ENCODE data around the gene DIS3L2.
"Not testable (repeated sequence)": the region's sequence is repeated elsewhere in the genome, so short reads cannot be mapped to it uniquely, and the experiment has no call there.

Gene DIS3L2

GRCh38 chr2:232377319-232377718 lies 415.8 kb downstream of the DIS3L2 start:
- Mint-ChIP-seq H3K27ac (peak overlapping the region; percentile 34), H3K9me3 (no peaks in the 10 kb centered on the region), H3K36me3 (no peaks in the 10 kb centered on the region), H3K4me3 (no peak overlapping the region), H3K4me1 (peaks cover 6 to 10% of the 10 kb centered on the region in 2 donors), H3K27me3 (peaks cover 12 to 20% of the 10 kb centered on the region in 2 donors)
- no peak for DNase-seq
- ATAC-seq (replicated peaks): no peak

- Mint-ChIP-seq H3K27ac (peak overlapping the region; percentile 34), H3K36me3 (no peaks in the 10 kb centered on the region), H3K4me3 (no peak overlapping the region), H3K27me3 (peaks cover 17 to 20% of the 10 kb centered on the region in 2 donors), H3K4me1 (peaks cover 6 to 10% of the 10 kb centered on the region in 2 donors), H3K9me3 (no peaks in the 10 kb centered on the region)
- ATAC-seq (replicated peaks): no peak
- DNase-seq: no peak
Observed at GRCh38 chr2:232377841-232378734, 416.6 kb downstream of the DIS3L2 start.

- H3K36me3 Mint-ChIP-seq; DNase-seq; H3K4me1 Mint-ChIP-seq; H3K9me3 Mint-ChIP-seq; H3K4me3 Mint-ChIP-seq; ATAC-seq (replicated peaks): not testable (repeated sequence)
- H3K27ac Mint-ChIP-seq: peak within 1 kb of the TSS; percentile 34
- H3K27me3 Mint-ChIP-seq: peaks cover 18 to 20% of the 10 kb centered on the region in 2 donors
Observed at GRCh38 chr2:232378735-232379151, 417.2 kb downstream of the DIS3L2 start, which contains the start of gene ALPP. ALPP (plus strand) TSS chr2:232378751; CDS start chr2:232378803, 52 bp downstream.

GRCh38 chr2:232379610-232380590 lies 418.4 kb downstream of the DIS3L2 start:
- not testable (repeated sequence) for H3K27ac Mint-ChIP-seq; ATAC-seq (replicated peaks); H3K36me3 Mint-ChIP-seq; H3K9me3 Mint-ChIP-seq; DNase-seq
- peaks cover 17 to 20% of the 10 kb centered on the region in 2 donors for H3K4me1 Mint-ChIP-seq
- peak overlapping the region in 1 of 2 donors; percentile 41 for H3K4me3 Mint-ChIP-seq
- peaks cover 20 to 21% of the 10 kb centered on the region in 2 donors for H3K27me3 Mint-ChIP-seq

- Mint-ChIP-seq H3K27me3 (peaks cover 26 to 29% of the 10 kb centered on the region in 2 donors), H3K4me1 (peaks cover 20 to 33% of the 10 kb centered on the region in 2 donors), H3K4me3 (peak overlapping the region; percentile 66 to 70)
- not testable (repeated sequence) for H3K27ac Mint-ChIP-seq, DNase-seq, H3K36me3 Mint-ChIP-seq, H3K9me3 Mint-ChIP-seq
- ATAC-seq (replicated peaks): peak; percentile 74 to 77
Observed at GRCh38 chr2:232381204-232382031, 419.9 kb downstream of the DIS3L2 start.

GRCh38 chr2:232382331-232383225 lies 421.1 kb downstream of the DIS3L2 start:
- ATAC-seq (replicated peaks) (no peak), DNase-seq (no peak)
- peaks cover 1 to 3% of the 10 kb centered on the region in 2 donors for H3K9me3 Mint-ChIP-seq
- H3K4me1 Mint-ChIP-seq: peaks cover 21 to 37% of the 10 kb centered on the region in 2 donors
- H3K27ac Mint-ChIP-seq: peak overlapping the region; percentile 44
- H3K27me3 Mint-ChIP-seq: peaks cover 26 to 33% of the 10 kb centered on the region in 2 donors
- H3K4me3 Mint-ChIP-seq: no peak overlapping the region
- peaks cover 0 to 3% of the 10 kb centered on the region in 2 donors for H3K36me3 Mint-ChIP-seq

- H3K36me3 Mint-ChIP-seq: peaks cover 0 to 3% of the 10 kb centered on the region in 2 donors
- H3K9me3 Mint-ChIP-seq: peaks cover 1 to 3% of the 10 kb centered on the region in 2 donors
- no peak for DNase-seq
- H3K27ac Mint-ChIP-seq: no peak overlapping the region
- ATAC-seq (replicated peaks): peak in 1 of 2 donors; percentile 35
- no peak overlapping the region for H3K4me3 Mint-ChIP-seq
- peaks cover 20 to 37% of the 10 kb centered on the region in 2 donors for H3K4me1 Mint-ChIP-seq
- H3K27me3 Mint-ChIP-seq: peaks cover 28 to 38% of the 10 kb centered on the region in 2 donors
Observed at GRCh38 chr2:232384466-232384865, 423.0 kb downstream of the DIS3L2 start.

- Mint-ChIP-seq H3K4me3 (peak overlapping the region in 1 of 2 donors; percentile 21), H3K27ac (peak overlapping the region; percentile 78), H3K4me1 (peaks cover 17 to 37% of the 10 kb centered on the region in 2 donors), H3K27me3 (peaks cover 30 to 37% of the 10 kb centered on the region in 2 donors)
- ATAC-seq (replicated peaks); DNase-seq; H3K9me3 Mint-ChIP-seq; H3K36me3 Mint-ChIP-seq: not testable (repeated sequence)
Observed at GRCh38 chr2:232385058-232385457, 423.5 kb downstream of the DIS3L2 start.

- Mint-ChIP-seq H3K4me3 (peak overlapping the region in 1 of 2 donors; percentile 17), H3K27me3 (peaks cover 35 to 38% of the 10 kb centered on the region in 2 donors), H3K9me3 (peaks cover 1 to 3% of the 10 kb centered on the region in 2 donors), H3K27ac (no peak overlapping the region), H3K4me1 (peaks cover 17 to 37% of the 10 kb centered on the region in 2 donors), H3K36me3 (peaks cover 0 to 3% of the 10 kb centered on the region in 2 donors)
- DNase-seq (no peak), ATAC-seq (replicated peaks) (no peak)
Observed at GRCh38 chr2:232385660-232386489, 424.4 kb downstream of the DIS3L2 start.

GRCh38 chr2:232386490-232386739 lies 424.9 kb downstream of the DIS3L2 start:
- DNase-seq: no peak
- Mint-ChIP-seq H3K36me3 (peaks cover 0 to 3% of the 10 kb centered on the region in 2 donors), H3K9me3 (peaks cover 1 to 3% of the 10 kb centered on the region in 2 donors), H3K27me3 (peaks cover 35 to 40% of the 10 kb centered on the region in 2 donors), H3K27ac (no peak overlapping the region), H3K4me3 (peak overlapping the region in 1 of 2 donors; percentile 17), H3K4me1 (peaks cover 17 to 37% of the 10 kb centered on the region in 2 donors)
- no peak for ATAC-seq (replicated peaks)
